GM23338 (cell line): ENCODE measurements around the gene CTNNA1. TPM values are rescaled to one million over a fixed set of nuclear protein-coding genes. Genes with fewer than 3 reads are reported as not detected.

Experiments
- ATAC-seq: fragments of 200-7000 bp; cut with Tn5 transposase; 3 replicates; pipeline ENCODE4 v1.9.1; 2020
- DNase-seq: peaks from one replicate; pipeline ENCODE4 v3.0.0-alpha.2; 2015; ENCODE audit warnings: low spot score
- H2AFZ ChIP-seq: fragments of 200-600 bp; sonication (generic); 2 replicates; pipeline ENCODE4 v1.8.0; 2016; ENCODE audit warnings: antibody characterized with exemption, mild to moderate bottlenecking, moderate library complexity
- H3F3A ChIP-seq: fragments of 200-600 bp; sonication (generic); replicated peaks from 2 replicates; pipeline ENCODE4 v1.8.0; 2017; ENCODE audit warnings: antibody characterized with exemption, mixed run types, low read depth
- H3K27ac ChIP-seq: fragments of 200-600 bp; sonication (generic); 2 replicates; pipeline ENCODE4 v1.6.1; 2016; ENCODE audit warnings: low read depth
- H3K27me3 ChIP-seq: fragments of 200-600 bp; sonication (generic); 2 replicates; pipeline ENCODE4 v1.8.0; 2016; ENCODE audit warnings: mild to moderate bottlenecking, mixed run types, moderate library complexity; ENCODE audit not compliant: insufficient read depth
- H3K36me3 ChIP-seq: fragments of 200-600 bp; sonication (generic); 2 replicates; pipeline ENCODE4 v1.8.0; 2016; ENCODE audit warnings: mild to moderate bottlenecking; ENCODE audit not compliant: insufficient read depth
- H3K4me1 ChIP-seq: fragments of 200-600 bp; sonication (generic); 2 replicates; pipeline ENCODE4 v1.8.0; 2016; ENCODE audit warnings: mild to moderate bottlenecking, moderate library complexity; ENCODE audit not compliant: insufficient read depth
- H3K4me2 ChIP-seq: fragments of 200-600 bp; sonication (generic); 2 replicates; pipeline ENCODE4 v1.7.1; 2017; ENCODE audit warnings: mixed run types
- H3K4me3 ChIP-seq: fragments of 200-600 bp; sonication (generic); 2 replicates; pipeline ENCODE4 v1.6.1; 2016; ENCODE audit warnings: mixed run types
- H3K79me2 ChIP-seq: fragments of 200-600 bp; sonication (generic); replicated peaks from 2 replicates; pipeline ENCODE4 v1.8.0; 2017; ENCODE audit warnings: mild to moderate bottlenecking; ENCODE audit not compliant: insufficient read depth
- H3K9me2 ChIP-seq: fragments of 200-600 bp; sonication (generic); 2 replicates; pipeline ENCODE4 v1.8.0; 2017; ENCODE audit not compliant: insufficient read depth
- H4K20me1 ChIP-seq: fragments of 200-600 bp; sonication (generic); replicated peaks from 2 replicates; pipeline ENCODE4 v1.8.0; 2017; ENCODE audit warnings: mild to moderate bottlenecking; ENCODE audit not compliant: insufficient read depth
- H3K27ac Mint-ChIP-seq: 2 replicates; pipeline ENCODE4 v1.8.0; 2020; ENCODE audit warnings: inconsistent platforms, mild to moderate bottlenecking, moderate library complexity, mixed read lengths
- H3K27me3 Mint-ChIP-seq: 3 replicates; pipeline ENCODE4 v1.8.0; 2022; ENCODE audit warnings: low read depth, mild to moderate bottlenecking, moderate library complexity, mixed read lengths, inconsistent platforms; ENCODE audit not compliant: insufficient read depth, poor library complexity
- H3K36me3 Mint-ChIP-seq: 3 replicates; pipeline ENCODE4 v1.8.0; 2021; ENCODE audit warnings: low read depth, mild to moderate bottlenecking, inconsistent platforms, moderate library complexity, mixed read lengths
- H3K4me1 Mint-ChIP-seq: 3 replicates; pipeline ENCODE4 v1.8.0; 2020; ENCODE audit warnings: mild to moderate bottlenecking, inconsistent platforms, mixed read lengths
- H3K4me3 Mint-ChIP-seq: 3 replicates; pipeline ENCODE4 v1.8.0; 2021; ENCODE audit warnings: moderate library complexity, mild to moderate bottlenecking, inconsistent platforms, mixed read lengths
- H3K9me3 Mint-ChIP-seq: 3 replicates; pipeline ENCODE4 v1.8.0; 2020; ENCODE audit warnings: moderate library complexity, mild to moderate bottlenecking, inconsistent platforms, mixed read lengths
- EZH2 ChIP-seq: fragments of 200-600 bp; sonication (generic); IDR thresholded peaks from one replicate; pipeline ENCODE4 v1.8.0; 2017; ENCODE audit warnings: antibody characterized with exemption, mild to moderate bottlenecking, low read depth; ENCODE audit not compliant: unreplicated experiment
- EZH2phosphoT487 ChIP-seq: fragments of 200-600 bp; sonication (generic); IDR thresholded peaks from one replicate; pipeline ENCODE4 v1.8.1; 2018; ENCODE audit warnings: antibody characterized with exemption; ENCODE audit not compliant: unreplicated experiment
- POLR2AphosphoS5 ChIP-seq: IDR thresholded peaks from 2 replicates; pipeline ENCODE4 v1.6.1; 2016; ENCODE audit warnings: antibody characterized with exemption, low read depth
- ZNF114 ChIP-seq: fragments of 250-450 bp; sonication (Bioruptor Pico); IDR thresholded peaks from 2 replicates; pipeline ENCODE4 v1.5.0; 2020; ENCODE audit warnings: mild to moderate bottlenecking, moderate library complexity
- polyA plus RNA-seq: library from polyadenylated mRNA; unstranded; fragments of >200 nt; fragmentation: Nextera tagmentation; extraction: Ambion mirVana; gene quantifications from 2 replicates; pipeline ENCODE4 v1.2.1, GENCODE V29; 2016
- total RNA-seq: library from RNA; depleted of rRNA; stranded (reverse); fragments of >200 nt; shearing (Covaris generic); gene quantifications from 2 replicates; pipeline ENCODE4 v1.2.3, GENCODE V29; 2014
- TF ChIP-seq, protein P1 (sequence below), 2 experiments: fragments of 200-600 bp in 1 of 2; sonication (generic) in 1 of 2; conservative IDR thresholded peaks; 2 replicates each; pipeline versions ENCODE4 v1.5.1 to v1.6.1; 2016 to 2017; ENCODE audit warnings: antibody characterized with exemption in 2 of 2, low read depth in 2 of 2, mild to moderate bottlenecking in 2 of 2, moderate library complexity in 1 of 2
- TF ChIP-seq, protein P2 (sequence below): IDR thresholded peaks from 2 replicates; pipeline ENCODE4 v1.6.1; 2016; ENCODE audit warnings: antibody characterized with exemption
- TF ChIP-seq, protein P3 (sequence below): IDR thresholded peaks from one replicate; pipeline ENCODE4 v1.6.1; 2018; ENCODE audit warnings: antibody characterized with exemption; ENCODE audit not compliant: unreplicated experiment

Gene CTNNA1
- total and polyA plus RNA-seq, 2 experiments from 2014 or later = 111 to 348 TPM

DNA sequence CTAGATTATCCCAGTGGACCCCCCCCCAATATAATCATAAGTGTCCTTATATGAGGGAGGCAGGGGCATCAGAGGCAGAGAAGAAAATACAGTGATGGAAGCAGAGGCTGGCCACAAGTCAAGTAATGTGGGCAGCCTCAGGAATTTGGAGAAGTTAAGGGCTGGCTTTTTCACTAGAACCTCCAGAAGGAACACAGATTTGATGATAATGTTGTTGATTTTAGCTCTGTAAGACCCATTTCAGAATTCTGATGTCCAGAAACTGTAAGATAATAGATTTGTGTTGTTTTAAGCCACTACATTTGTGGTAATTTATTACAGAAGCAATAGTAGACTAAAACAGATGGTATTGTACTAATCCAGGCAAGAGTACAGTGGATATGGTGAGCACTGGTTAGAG lies 158.2 kb downstream of the CTNNA1 start:
- peaks cover 6% of the 10 kb centered on the region for H3K27me3 Mint-ChIP-seq
- H3K27me3 ChIP-seq = no peaks in the 10 kb centered on the region
- no peak overlapping the region; the same call in 1 of the 2 replicates for H3K27ac ChIP-seq
- H3K4me2 ChIP-seq = no peak overlapping the region
- no peaks in the 10 kb centered on the region for H3K4me1 ChIP-seq
- no peak overlapping the region for H2AFZ ChIP-seq
- no peak overlapping the region for H3K4me3 ChIP-seq
- H3K4me3 Mint-ChIP-seq = no peak overlapping the region
- no peak for DNase-seq
- no peak for ATAC-seq
- no peaks in the 10 kb centered on the region for H3F3A ChIP-seq
- peaks cover 3% of the 10 kb centered on the region for H3K4me1 Mint-ChIP-seq
- H3K36me3 ChIP-seq = no peaks in the 10 kb centered on the region
- H4K20me1 ChIP-seq = peaks cover 5% of the 10 kb centered on the region; the same call in 1 of the 2 replicates
- no peaks in the 10 kb centered on the region for H3K9me3 Mint-ChIP-seq
- peaks cover 24% of the 10 kb centered on the region; the same call in 2 of the 3 replicates for H3K36me3 Mint-ChIP-seq
- H3K79me2 ChIP-seq = no peaks in the 10 kb centered on the region; the same call in 1 of the 2 replicates
- no peak for TF ChIP-seq EZH2
- no peak for TF ChIP-seq ZNF114 (CRISPR knock-in tag)
- H3K9me2 ChIP-seq = no peaks in the 10 kb centered on the region
- no peak overlapping the region for H3K27ac Mint-ChIP-seq

DNA sequence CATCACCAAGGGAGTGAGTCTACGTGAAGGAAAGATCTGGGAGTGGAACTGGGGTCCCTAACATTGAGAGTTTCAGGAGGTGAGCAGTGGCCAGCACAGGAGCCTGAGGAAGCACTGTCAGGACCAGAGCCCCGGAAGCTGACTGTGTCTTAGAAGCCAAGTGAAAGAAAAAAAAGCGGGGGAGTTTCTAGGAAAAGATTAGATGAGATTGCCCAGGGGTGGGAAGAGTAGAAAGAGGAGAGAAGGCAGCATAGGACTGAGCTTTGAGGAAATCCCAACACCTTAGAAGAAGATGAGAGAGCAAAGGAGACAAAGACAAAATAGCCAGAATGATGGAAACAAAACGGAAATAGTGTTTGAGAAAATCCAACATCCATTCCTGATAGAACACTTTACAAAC lies 158.9 kb downstream of the CTNNA1 start:
- no peak overlapping the region for H3K4me2 ChIP-seq
- H3K9me2 ChIP-seq = no peaks in the 10 kb centered on the region
- H3K4me1 ChIP-seq = no peaks in the 10 kb centered on the region
- no peak overlapping the region for H3K27ac ChIP-seq
- DNase-seq = no peak
- no peaks in the 10 kb centered on the region for H3F3A ChIP-seq
- H3K4me3 ChIP-seq = no peak overlapping the region
- TF ChIP-seq, protein P1, sequence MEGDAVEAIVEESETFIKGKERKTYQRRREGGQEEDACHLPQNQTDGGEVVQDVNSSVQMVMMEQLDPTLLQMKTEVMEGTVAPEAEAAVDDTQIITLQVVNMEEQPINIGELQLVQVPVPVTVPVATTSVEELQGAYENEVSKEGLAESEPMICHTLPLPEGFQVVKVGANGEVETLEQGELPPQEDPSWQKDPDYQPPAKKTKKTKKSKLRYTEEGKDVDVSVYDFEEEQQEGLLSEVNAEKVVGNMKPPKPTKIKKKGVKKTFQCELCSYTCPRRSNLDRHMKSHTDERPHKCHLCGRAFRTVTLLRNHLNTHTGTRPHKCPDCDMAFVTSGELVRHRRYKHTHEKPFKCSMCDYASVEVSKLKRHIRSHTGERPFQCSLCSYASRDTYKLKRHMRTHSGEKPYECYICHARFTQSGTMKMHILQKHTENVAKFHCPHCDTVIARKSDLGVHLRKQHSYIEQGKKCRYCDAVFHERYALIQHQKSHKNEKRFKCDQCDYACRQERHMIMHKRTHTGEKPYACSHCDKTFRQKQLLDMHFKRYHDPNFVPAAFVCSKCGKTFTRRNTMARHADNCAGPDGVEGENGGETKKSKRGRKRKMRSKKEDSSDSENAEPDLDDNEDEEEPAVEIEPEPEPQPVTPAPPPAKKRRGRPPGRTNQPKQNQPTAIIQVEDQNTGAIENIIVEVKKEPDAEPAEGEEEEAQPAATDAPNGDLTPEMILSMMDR (conservative IDR thresholded peaks at IDR 0.05; ENCODE audit: low read depth in 2 of 2) = no peak
- TF ChIP-seq, protein P2, sequence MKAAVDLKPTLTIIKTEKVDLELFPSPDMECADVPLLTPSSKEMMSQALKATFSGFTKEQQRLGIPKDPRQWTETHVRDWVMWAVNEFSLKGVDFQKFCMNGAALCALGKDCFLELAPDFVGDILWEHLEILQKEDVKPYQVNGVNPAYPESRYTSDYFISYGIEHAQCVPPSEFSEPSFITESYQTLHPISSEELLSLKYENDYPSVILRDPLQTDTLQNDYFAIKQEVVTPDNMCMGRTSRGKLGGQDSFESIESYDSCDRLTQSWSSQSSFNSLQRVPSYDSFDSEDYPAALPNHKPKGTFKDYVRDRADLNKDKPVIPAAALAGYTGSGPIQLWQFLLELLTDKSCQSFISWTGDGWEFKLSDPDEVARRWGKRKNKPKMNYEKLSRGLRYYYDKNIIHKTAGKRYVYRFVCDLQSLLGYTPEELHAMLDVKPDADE = no peak
- TF ChIP-seq POLR2AphosphoS5 = no peak
- TF ChIP-seq EZH2phosphoT487 = no peak
- no peak for TF ChIP-seq ZNF114 (CRISPR knock-in tag)
- TF ChIP-seq, protein P3, sequence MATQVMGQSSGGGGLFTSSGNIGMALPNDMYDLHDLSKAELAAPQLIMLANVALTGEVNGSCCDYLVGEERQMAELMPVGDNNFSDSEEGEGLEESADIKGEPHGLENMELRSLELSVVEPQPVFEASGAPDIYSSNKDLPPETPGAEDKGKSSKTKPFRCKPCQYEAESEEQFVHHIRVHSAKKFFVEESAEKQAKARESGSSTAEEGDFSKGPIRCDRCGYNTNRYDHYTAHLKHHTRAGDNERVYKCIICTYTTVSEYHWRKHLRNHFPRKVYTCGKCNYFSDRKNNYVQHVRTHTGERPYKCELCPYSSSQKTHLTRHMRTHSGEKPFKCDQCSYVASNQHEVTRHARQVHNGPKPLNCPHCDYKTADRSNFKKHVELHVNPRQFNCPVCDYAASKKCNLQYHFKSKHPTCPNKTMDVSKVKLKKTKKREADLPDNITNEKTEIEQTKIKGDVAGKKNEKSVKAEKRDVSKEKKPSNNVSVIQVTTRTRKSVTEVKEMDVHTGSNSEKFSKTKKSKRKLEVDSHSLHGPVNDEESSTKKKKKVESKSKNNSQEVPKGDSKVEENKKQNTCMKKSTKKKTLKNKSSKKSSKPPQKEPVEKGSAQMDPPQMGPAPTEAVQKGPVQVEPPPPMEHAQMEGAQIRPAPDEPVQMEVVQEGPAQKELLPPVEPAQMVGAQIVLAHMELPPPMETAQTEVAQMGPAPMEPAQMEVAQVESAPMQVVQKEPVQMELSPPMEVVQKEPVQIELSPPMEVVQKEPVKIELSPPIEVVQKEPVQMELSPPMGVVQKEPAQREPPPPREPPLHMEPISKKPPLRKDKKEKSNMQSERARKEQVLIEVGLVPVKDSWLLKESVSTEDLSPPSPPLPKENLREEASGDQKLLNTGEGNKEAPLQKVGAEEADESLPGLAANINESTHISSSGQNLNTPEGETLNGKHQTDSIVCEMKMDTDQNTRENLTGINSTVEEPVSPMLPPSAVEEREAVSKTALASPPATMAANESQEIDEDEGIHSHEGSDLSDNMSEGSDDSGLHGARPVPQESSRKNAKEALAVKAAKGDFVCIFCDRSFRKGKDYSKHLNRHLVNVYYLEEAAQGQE = no peak
- TF ChIP-seq EZH2 = no peak
- H3K79me2 ChIP-seq = no peaks in the 10 kb centered on the region; the same call in 1 of the 2 replicates
- Mint-ChIP-seq H3K36me3 (peaks cover 21% of the 10 kb centered on the region; the same call in 2 of the 3 replicates), H3K4me1 (peaks cover 3% of the 10 kb centered on the region), H3K27ac (no peak overlapping the region), H3K9me3 (no peaks in the 10 kb centered on the region), H3K4me3 (no peak overlapping the region), H3K27me3 (peaks cover 3% of the 10 kb centered on the region)
- H3K27me3 ChIP-seq = no peaks in the 10 kb centered on the region
- peaks cover 5% of the 10 kb centered on the region; the same call in 1 of the 2 replicates for H4K20me1 ChIP-seq
- no peaks in the 10 kb centered on the region for H3K36me3 ChIP-seq
- H2AFZ ChIP-seq = no peak overlapping the region
- ATAC-seq = no peak; the same call in 2 of the 3 replicates
